ENCODE measurements around the gene MYO5C.
A peak's percentile ranks its signal among the peaks of the same experiment; 100 is the strongest.

MYO5C gene

GRCh38 chr15:52258461-52258860, 37.1 kb downstream of the MYO5C start:
- no peak for DNase-seq
- in situ Hi-C loops (cut with HindIII; ENCODE audit: low pct_ligation_motif_present, low sequenced_read_pairs): no loop called here
- H3K27me3 ChIP-seq (replicated peaks): no peaks in the 10 kb centered on the region
- no peak overlapping the region for H3K27ac ChIP-seq
- TF ChIP-seq CTCF (IDR thresholded peaks at IDR 0.05; ENCODE audit: low read depth, low read length, missing control alignments): no peak
- no peak overlapping the region for H3K4me3 ChIP-seq (ENCODE audit: low read depth, low read length)
- H3K36me3 ChIP-seq (replicated peaks): no peaks in the 10 kb centered on the region

- peak; percentile 73 for DNase-seq
- H3K36me3 ChIP-seq (replicated peaks): no peaks in the 10 kb centered on the region
- H3K4me3 ChIP-seq (ENCODE audit: low read depth, low read length): no peak overlapping the region
Measured at GRCh38 chr15:52257734-52258062, 37.9 kb downstream of the MYO5C start.

GRCh38 chr15:52256930-52257733, 38.5 kb downstream of the MYO5C start:
- H3K36me3 ChIP-seq (replicated peaks): no peaks in the 10 kb centered on the region
- no peaks in the 10 kb centered on the region for H3K27me3 ChIP-seq (replicated peaks)
- DNase-seq: no peak
- H3K27ac ChIP-seq: no peak overlapping the region
- in situ Hi-C loops (cut with HindIII; ENCODE audit: low pct_ligation_motif_present, low sequenced_read_pairs): no loop called here
- no peak for TF ChIP-seq CTCF (IDR thresholded peaks at IDR 0.05; ENCODE audit: low read depth, low read length, missing control alignments)
- H3K4me3 ChIP-seq (ENCODE audit: low read depth, low read length): no peak overlapping the region

More at GRCh38 chr15:52257734-52258062, 37.9 kb downstream of the MYO5C start:
- no peak for TF ChIP-seq CTCF (IDR thresholded peaks at IDR 0.05; ENCODE audit: low read depth, low read length, missing control alignments)
- Histone ChIP-seq H3K27ac (no peak overlapping the region), H3K27me3 (replicated peaks) (no peaks in the 10 kb centered on the region)
- in situ Hi-C loops (cut with HindIII; ENCODE audit: low pct_ligation_motif_present, low sequenced_read_pairs): no loop called here

GRCh38 chr15:52256366-52256765, 39.2 kb downstream of the MYO5C start:
- H3K27me3 ChIP-seq (replicated peaks): no peaks in the 10 kb centered on the region
- in situ Hi-C loops (cut with HindIII; ENCODE audit: low pct_ligation_motif_present, low sequenced_read_pairs): no loop called here
- H3K4me3 ChIP-seq (ENCODE audit: low read depth, low read length): no peak overlapping the region
- H3K27ac ChIP-seq: no peak overlapping the region
- peak; percentile 79 for TF ChIP-seq CTCF (IDR thresholded peaks at IDR 0.05; ENCODE audit: low read depth, low read length, missing control alignments)
- H3K36me3 ChIP-seq (replicated peaks): no peaks in the 10 kb centered on the region
- peak; percentile 81 for DNase-seq

- no peak for TF ChIP-seq CTCF (IDR thresholded peaks at IDR 0.05; ENCODE audit: low read depth, low read length, missing control alignments)
- in situ Hi-C loops (cut with HindIII; ENCODE audit: low pct_ligation_motif_present, low sequenced_read_pairs): no loop called here
- Histone ChIP-seq H3K4me3 (ENCODE audit: low read depth, low read length) (no peak overlapping the region), H3K27me3 (replicated peaks) (no peaks in the 10 kb centered on the region), H3K27ac (no peak overlapping the region), H3K36me3 (replicated peaks) (no peaks in the 10 kb centered on the region)
- DNase-seq: no peak
Measured at GRCh38 chr15:52255935-52256334, 39.7 kb downstream of the MYO5C start.

- peak overlapping the region; percentile 38 for H3K27ac ChIP-seq
- in situ Hi-C loops (cut with HindIII; ENCODE audit: low pct_ligation_motif_present, low sequenced_read_pairs): no loop called here
- no peak for TF ChIP-seq CTCF (IDR thresholded peaks at IDR 0.05; ENCODE audit: low read depth, low read length, missing control alignments)
- DNase-seq: peak; percentile 67
- H3K4me3 ChIP-seq (ENCODE audit: low read depth, low read length): no peak overlapping the region
- H3K36me3 ChIP-seq (replicated peaks): no peaks in the 10 kb centered on the region
- no peaks in the 10 kb centered on the region for H3K27me3 ChIP-seq (replicated peaks)
Measured at GRCh38 chr15:52255008-52255407, 40.6 kb downstream of the MYO5C start.

Data from brain microvascular endothelial cell (primary cell).